ENCODE measurements around the gene TNPO1. TPM values are rescaled to one million over a fixed set of nuclear protein-coding genes. Genes with fewer than 3 reads are reported as not detected.

Gene TNPO1
- total RNA-seq (100 to 1,000 TPM; 166 to 181 TPM), polyA plus RNA-seq (ENCODE audit: insufficient read length in 2 of 2) (10 to 100 TPM; 49.9 to 82.5 TPM)
- long read RNA-seq, donor 1, full-length matches to known transcripts, result 9 of 9 reads
- long read RNA-seq, donor 1, partial matches to known transcripts, result 0 of 9 reads
- long read RNA-seq, donor 1, other reads (novel, unspliced or antisense), result 0 of 9 reads
- long read RNA-seq, donor 2, result 0 reads
- long read RNA-seq, donor 3, full-length matches to known transcripts, result 4 of 4 reads
- long read RNA-seq, donor 3, partial matches to known transcripts, result 0 of 4 reads
- long read RNA-seq, donor 3, other reads (novel, unspliced or antisense), result 0 of 4 reads
- long read RNA-seq, donor 4, full-length matches to known transcripts, result 3 of 3 reads
- long read RNA-seq, donor 4, partial matches to known transcripts, result 0 of 3 reads
- long read RNA-seq, donor 4, other reads (novel, unspliced or antisense), result 0 of 3 reads

DNA sequence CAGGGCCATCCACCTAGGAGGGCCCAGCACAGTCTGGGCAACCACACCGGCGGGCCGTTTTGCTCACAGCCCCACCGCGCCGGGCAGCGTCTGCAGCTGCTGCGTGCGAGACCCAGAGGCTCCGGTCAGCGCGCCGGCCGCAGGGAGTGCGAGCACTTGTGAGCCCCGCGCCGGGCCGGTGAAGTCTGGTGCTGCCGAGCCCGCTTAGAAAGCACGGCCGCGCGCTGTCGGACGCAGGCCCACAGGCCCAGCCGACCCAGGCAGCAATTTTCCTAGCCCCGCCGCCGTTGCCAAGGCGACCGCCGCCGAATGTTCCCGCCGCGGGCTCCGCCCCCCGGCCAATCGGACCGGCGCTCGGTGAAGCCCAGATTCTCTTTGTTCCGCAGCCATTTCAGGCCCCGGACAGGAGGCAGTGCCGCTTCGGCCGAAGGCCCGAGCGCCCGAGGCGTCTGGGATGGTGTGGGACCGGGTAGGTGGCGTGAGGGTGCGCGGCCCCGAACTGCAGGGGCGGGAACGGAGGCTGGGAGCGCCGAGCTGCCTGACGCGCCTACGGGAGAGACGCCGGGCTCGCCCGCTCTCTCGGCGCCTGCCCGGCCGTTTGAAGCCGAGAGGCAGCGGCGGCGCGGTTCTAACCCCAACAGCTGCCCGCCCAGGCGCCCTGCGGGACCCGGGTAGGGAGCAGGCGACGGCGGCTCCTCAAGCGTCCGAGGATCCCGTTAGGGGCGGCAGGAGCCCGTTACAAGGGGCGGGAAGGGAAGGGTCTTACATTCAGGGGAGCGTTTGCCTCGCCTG is at the start of gene TNPO1:
TSS of gene TNPO1 (plus strand) at position 378 of the 792 bp plus-strand sequence. CDS start at position 455, 77 bp downstream.
- Histone ChIP-seq H3K4me1 (ENCODE audit: control insufficient read depth, insufficient read depth, low read length) (no peaks in the 10 kb centered on the region), H3K4me3 (ENCODE audit: low read depth, low read length) (peak within 1 kb of the TSS; percentile 87), H3K27me3 (ENCODE audit: control insufficient read depth, insufficient read depth, low read length) (no peaks in the 10 kb centered on the region), H3K36me3 (ENCODE audit: control insufficient read depth, insufficient read depth, low read length) (no peaks in the 10 kb centered on the region), H3K27ac (ENCODE audit: low read depth, low read length) (peak within 1 kb of the TSS; percentile 99), H3K9me3 (ENCODE audit: control insufficient read depth, insufficient read depth, low read length) (no peaks in the 10 kb centered on the region)
- peak; percentile 85 to 97 (median 88) for DNase-seq (ENCODE audit: low read depth in 4 of 6, low spot score in 6 of 6)
- under 1% methylated on average over 93 of the region's 93 CpGs for WGBS (ENCODE audit: insufficient coverage)

DNA sequence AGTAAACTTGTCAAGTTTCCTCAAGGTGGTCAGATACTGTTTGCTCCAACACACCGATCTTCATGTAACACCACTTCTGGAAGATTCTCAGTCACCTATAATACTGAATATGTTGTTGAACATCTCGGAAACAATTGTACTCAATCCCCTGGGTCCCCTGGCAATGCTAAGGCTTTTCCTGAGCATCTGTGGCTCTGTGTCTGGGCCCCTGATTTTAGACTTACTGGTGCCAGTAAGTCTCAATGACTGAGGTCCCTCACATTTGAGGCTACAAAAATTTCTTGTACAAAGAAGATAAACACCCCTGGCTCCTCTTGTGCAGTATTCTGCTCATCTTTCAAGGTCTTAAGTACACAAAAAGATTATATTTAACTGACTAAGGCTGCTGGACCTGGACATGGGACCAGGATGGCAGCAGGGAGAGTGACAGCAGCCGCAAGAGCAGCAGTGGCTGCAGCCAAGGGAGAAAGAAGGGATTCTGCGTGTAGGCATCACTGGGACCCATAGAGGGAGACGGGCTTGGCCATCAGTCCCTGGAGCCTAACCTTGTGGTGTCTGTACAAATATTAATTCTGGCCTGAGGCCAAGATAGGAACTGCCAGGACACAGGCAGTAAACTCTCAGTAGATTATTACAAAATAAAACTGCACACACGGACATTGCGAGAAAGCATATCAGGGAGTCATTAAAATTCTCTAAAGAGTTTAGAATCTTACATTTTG is 49.0 kb upstream of the TNPO1 start:
- WGBS (ENCODE audit: insufficient coverage), result 54% methylated on average over 4 of the region's 7 CpGs
- H3K27ac ChIP-seq (ENCODE audit: low read depth, low read length), result no peak overlapping the region
- no peaks in the 10 kb centered on the region for H3K4me1 ChIP-seq (ENCODE audit: control insufficient read depth, insufficient read depth, low read length)
- DNase-seq (ENCODE audit: low read depth in 4 of 6, low spot score in 6 of 6), result peak in 2 of 6 donors; percentile 17 to 31
- no peaks in the 10 kb centered on the region for H3K36me3 ChIP-seq (ENCODE audit: control insufficient read depth, insufficient read depth, low read length)
- H3K4me3 ChIP-seq (ENCODE audit: low read depth, low read length), result no peak overlapping the region
- H3K9me3 ChIP-seq (ENCODE audit: control insufficient read depth, insufficient read depth, low read length), result no peaks in the 10 kb centered on the region
- no peaks in the 10 kb centered on the region for H3K27me3 ChIP-seq (ENCODE audit: control insufficient read depth, insufficient read depth, low read length)

DNA sequence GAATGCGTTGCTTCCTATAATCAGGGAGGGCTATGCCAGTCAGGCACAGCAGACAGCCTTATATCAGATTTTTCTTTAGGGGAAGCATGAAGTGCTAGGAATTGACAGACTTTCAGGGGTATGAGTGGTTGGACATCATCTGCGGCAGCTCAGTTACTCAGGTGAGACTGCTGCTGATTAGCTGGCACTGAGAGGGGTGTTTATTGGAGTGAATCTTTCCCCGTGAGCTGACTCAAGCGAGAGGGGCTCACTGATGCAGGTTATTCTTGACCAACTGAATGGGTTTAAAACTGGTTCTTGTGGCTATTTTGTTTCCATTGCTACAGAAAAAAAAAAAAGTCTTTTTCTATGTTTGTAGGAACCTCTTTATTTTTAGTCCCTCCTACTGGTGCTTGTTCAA is 46.2 kb upstream of the TNPO1 start:
- WGBS (ENCODE audit: insufficient coverage), result 97% methylated on average over 4 of the region's 4 CpGs
- no peaks in the 10 kb centered on the region for H3K9me3 ChIP-seq (ENCODE audit: control insufficient read depth, insufficient read depth, low read length)
- no peaks in the 10 kb centered on the region for H3K27me3 ChIP-seq (ENCODE audit: control insufficient read depth, insufficient read depth, low read length)
- H3K36me3 ChIP-seq (ENCODE audit: control insufficient read depth, insufficient read depth, low read length), result no peaks in the 10 kb centered on the region
- no peak overlapping the region for H3K4me3 ChIP-seq (ENCODE audit: low read depth, low read length)
- no peaks in the 10 kb centered on the region for H3K4me1 ChIP-seq (ENCODE audit: control insufficient read depth, insufficient read depth, low read length)
- H3K27ac ChIP-seq (ENCODE audit: low read depth, low read length), result no peak overlapping the region
- DNase-seq (ENCODE audit: low read depth in 4 of 6, low spot score in 6 of 6), result no peak

DNA sequence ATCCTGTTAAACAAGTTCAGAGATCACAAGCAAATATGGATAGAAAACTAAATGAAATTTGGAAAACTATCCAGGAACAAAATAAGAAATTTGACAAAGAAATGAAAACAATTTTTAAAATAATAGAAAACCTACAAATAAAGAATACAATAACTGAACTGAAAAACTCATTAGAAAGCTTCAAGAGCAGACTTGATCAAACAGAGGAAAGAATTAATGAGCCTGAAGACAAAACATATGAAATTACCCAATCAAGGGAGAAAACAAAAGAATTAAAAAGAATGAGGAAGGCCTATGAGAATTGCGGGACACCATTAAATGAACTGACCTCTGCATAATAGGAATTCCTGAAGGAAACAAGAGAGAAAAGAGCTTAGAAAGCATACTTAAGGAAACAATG is 39.8 kb upstream of the TNPO1 start:
- H3K4me1 ChIP-seq (ENCODE audit: control insufficient read depth, insufficient read depth, low read length), result no peaks in the 10 kb centered on the region
- no peak for DNase-seq (ENCODE audit: low read depth in 4 of 6, low spot score in 6 of 6)
- 80% methylated on average over 1 of the region's 1 CpG for WGBS (ENCODE audit: insufficient coverage)
- H3K36me3 ChIP-seq (ENCODE audit: control insufficient read depth, insufficient read depth, low read length), result no peaks in the 10 kb centered on the region
- H3K4me3 ChIP-seq (ENCODE audit: low read depth, low read length), result no peak overlapping the region
- no peak overlapping the region for H3K27ac ChIP-seq (ENCODE audit: low read depth, low read length)
- peaks cover 1% of the 10 kb centered on the region for H3K9me3 ChIP-seq (ENCODE audit: control insufficient read depth, insufficient read depth, low read length)
- H3K27me3 ChIP-seq (ENCODE audit: control insufficient read depth, insufficient read depth, low read length), result no peaks in the 10 kb centered on the region

DNA sequence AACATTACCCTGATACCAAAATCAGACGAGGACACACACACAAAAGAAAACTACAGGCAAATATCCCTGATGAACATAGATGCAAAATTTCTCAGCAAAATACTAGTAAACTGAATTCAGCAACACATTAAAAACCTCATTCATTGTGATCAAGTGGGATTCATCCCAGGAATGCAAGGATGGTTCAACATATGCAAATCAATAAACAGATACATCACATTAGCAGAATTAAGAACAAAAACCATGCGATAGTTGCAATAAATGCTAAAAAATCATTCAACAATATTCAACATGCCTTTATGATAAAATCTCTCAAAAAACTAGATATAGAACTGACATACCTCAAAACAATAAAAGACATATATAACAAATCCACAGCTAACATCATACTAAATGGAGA is 36.9 kb upstream of the TNPO1 start:
- WGBS (ENCODE audit: insufficient coverage), result no CpG with 5 or more reads among the region's 2 CpGs
- no peaks in the 10 kb centered on the region for H3K4me1 ChIP-seq (ENCODE audit: control insufficient read depth, insufficient read depth, low read length)
- DNase-seq (ENCODE audit: low read depth in 4 of 6, low spot score in 6 of 6), result no peak
- no peaks in the 10 kb centered on the region for H3K27me3 ChIP-seq (ENCODE audit: control insufficient read depth, insufficient read depth, low read length)
- no peaks in the 10 kb centered on the region for H3K36me3 ChIP-seq (ENCODE audit: control insufficient read depth, insufficient read depth, low read length)
- H3K27ac ChIP-seq (ENCODE audit: low read depth, low read length), result no peak overlapping the region
- no peak overlapping the region for H3K4me3 ChIP-seq (ENCODE audit: low read depth, low read length)
- H3K9me3 ChIP-seq (ENCODE audit: control insufficient read depth, insufficient read depth, low read length), result peaks cover 1% of the 10 kb centered on the region

DNA sequence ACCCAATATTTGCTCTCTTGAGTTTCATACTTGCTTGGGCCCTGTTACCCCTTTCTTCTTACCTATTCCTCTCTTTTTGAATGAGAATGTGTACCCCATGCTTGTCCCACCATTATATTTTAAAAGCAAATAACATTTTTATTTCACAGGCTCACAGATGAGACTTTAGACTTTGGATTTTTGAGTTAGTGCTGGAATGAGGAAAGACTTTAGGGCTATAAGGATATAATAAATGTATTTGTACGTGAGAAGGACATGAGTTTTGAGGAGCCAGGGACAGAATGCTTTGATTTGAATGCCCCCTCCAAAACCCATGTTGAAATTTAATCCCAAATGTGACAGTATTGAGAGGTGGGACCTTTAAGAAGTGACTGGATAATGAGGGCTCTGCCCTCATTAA is 33.1 kb upstream of the TNPO1 start:
- Histone ChIP-seq H3K4me1 (ENCODE audit: control insufficient read depth, insufficient read depth, low read length) (no peaks in the 10 kb centered on the region), H3K27me3 (ENCODE audit: control insufficient read depth, insufficient read depth, low read length) (no peaks in the 10 kb centered on the region), H3K27ac (ENCODE audit: low read depth, low read length) (no peak overlapping the region), H3K4me3 (ENCODE audit: low read depth, low read length) (no peak overlapping the region), H3K36me3 (ENCODE audit: control insufficient read depth, insufficient read depth, low read length) (no peaks in the 10 kb centered on the region), H3K9me3 (ENCODE audit: control insufficient read depth, insufficient read depth, low read length) (peaks cover under 1% of the 10 kb centered on the region)
- WGBS (ENCODE audit: insufficient coverage), result no CpG with 5 or more reads among the region's 1 CpG
- no peak for DNase-seq (ENCODE audit: low read depth in 4 of 6, low spot score in 6 of 6)

DNA sequence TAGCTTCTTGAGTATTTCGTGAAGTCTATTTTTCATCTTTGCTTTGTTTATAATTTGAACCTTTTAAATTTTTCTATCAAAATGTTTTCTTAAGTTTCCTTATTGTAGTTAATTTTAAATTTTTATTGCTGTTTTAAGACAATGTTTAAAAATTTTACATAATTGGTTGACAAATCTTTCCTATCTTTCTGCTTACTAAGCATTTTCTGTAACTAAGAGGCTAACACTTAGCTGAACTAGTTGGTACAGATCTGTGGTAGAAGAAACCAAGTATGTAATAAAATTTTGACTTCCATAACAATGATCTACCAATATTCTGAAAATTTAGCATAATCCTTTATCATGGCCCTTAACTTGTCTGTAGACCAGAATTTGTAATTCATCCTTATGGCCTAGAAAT is 32.3 kb upstream of the TNPO1 start:
- no peaks in the 10 kb centered on the region for H3K36me3 ChIP-seq (ENCODE audit: control insufficient read depth, insufficient read depth, low read length)
- H3K4me1 ChIP-seq (ENCODE audit: control insufficient read depth, insufficient read depth, low read length), result no peaks in the 10 kb centered on the region
- H3K9me3 ChIP-seq (ENCODE audit: control insufficient read depth, insufficient read depth, low read length), result no peaks in the 10 kb centered on the region
- no peaks in the 10 kb centered on the region for H3K27me3 ChIP-seq (ENCODE audit: control insufficient read depth, insufficient read depth, low read length)
- WGBS (ENCODE audit: insufficient coverage), result no CpG with 5 or more reads among the region's 1 CpG
- no peak overlapping the region for H3K4me3 ChIP-seq (ENCODE audit: low read depth, low read length)
- no peak for DNase-seq (ENCODE audit: low read depth in 4 of 6, low spot score in 6 of 6)
- H3K27ac ChIP-seq (ENCODE audit: low read depth, low read length), result no peak overlapping the region

DNA sequence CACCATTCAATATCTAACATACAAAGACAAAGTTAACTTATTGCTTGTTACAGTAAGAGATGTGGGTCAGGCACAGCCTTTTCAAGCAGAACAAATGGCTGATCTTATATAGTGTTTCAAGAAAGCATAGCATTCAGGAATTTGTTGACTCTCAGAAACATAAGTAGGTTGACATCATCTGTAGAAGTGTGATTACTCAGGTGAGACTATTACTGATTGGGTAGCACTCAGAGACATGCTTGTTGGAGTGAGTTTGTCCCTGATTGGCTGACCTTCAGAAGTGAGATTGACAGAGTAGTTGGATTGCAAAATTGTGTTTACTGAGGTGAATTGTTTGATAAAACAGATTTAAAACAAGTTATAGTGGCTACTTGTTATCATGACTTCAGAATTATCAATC is 30.7 kb upstream of the TNPO1 start:
- no peaks in the 10 kb centered on the region for H3K36me3 ChIP-seq (ENCODE audit: control insufficient read depth, insufficient read depth, low read length)
- no peaks in the 10 kb centered on the region for H3K4me1 ChIP-seq (ENCODE audit: control insufficient read depth, insufficient read depth, low read length)
- H3K4me3 ChIP-seq (ENCODE audit: low read depth, low read length), result no peak overlapping the region
- no peaks in the 10 kb centered on the region for H3K27me3 ChIP-seq (ENCODE audit: control insufficient read depth, insufficient read depth, low read length)
- no peaks in the 10 kb centered on the region for H3K9me3 ChIP-seq (ENCODE audit: control insufficient read depth, insufficient read depth, low read length)
- no peak overlapping the region for H3K27ac ChIP-seq (ENCODE audit: low read depth, low read length)
- DNase-seq (ENCODE audit: low read depth in 4 of 6, low spot score in 6 of 6), result no peak

DNA sequence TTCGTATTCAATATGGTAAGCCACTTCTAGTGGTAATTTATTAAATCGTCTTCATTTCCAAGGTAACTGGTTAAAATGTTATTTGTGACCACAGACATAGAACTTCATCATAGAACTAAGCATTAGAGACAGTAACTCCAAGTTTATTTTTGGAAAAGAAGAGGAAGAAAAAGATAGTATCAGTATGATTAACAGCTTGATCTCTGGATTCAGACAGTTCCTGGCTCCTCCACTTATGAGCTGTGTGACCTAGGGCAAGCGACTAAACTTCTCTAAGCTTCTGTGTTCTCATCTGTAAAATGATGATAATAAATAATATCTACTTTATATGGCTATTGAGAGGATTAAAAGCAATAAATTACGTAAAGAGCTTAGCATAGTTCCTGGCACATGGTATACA is 29.8 kb upstream of the TNPO1 start:
- Histone ChIP-seq H3K27ac (ENCODE audit: low read depth, low read length) (no peak overlapping the region), H3K4me3 (ENCODE audit: low read depth, low read length) (no peak overlapping the region), H3K36me3 (ENCODE audit: control insufficient read depth, insufficient read depth, low read length) (no peaks in the 10 kb centered on the region), H3K9me3 (ENCODE audit: control insufficient read depth, insufficient read depth, low read length) (no peaks in the 10 kb centered on the region), H3K4me1 (ENCODE audit: control insufficient read depth, insufficient read depth, low read length) (no peaks in the 10 kb centered on the region), H3K27me3 (ENCODE audit: control insufficient read depth, insufficient read depth, low read length) (no peaks in the 10 kb centered on the region)
- DNase-seq (ENCODE audit: low read depth in 4 of 6, low spot score in 6 of 6), result no peak
- no CpG with 5 or more reads among the region's 4 CpGs for WGBS (ENCODE audit: insufficient coverage)

Measured in spinal cord (tissue), 10 donors.